COLO668 (cell line): Measurements from ENCODE around the gene TMEM171.

ENCODE experiments used
- DNase-seq: peaks from one replicate; lab custom pipeline; 2025; ENCODE audit not compliant: unreplicated experiment; lab: John Stamatoyannopoulos, UW

Gene TMEM171

DNA sequence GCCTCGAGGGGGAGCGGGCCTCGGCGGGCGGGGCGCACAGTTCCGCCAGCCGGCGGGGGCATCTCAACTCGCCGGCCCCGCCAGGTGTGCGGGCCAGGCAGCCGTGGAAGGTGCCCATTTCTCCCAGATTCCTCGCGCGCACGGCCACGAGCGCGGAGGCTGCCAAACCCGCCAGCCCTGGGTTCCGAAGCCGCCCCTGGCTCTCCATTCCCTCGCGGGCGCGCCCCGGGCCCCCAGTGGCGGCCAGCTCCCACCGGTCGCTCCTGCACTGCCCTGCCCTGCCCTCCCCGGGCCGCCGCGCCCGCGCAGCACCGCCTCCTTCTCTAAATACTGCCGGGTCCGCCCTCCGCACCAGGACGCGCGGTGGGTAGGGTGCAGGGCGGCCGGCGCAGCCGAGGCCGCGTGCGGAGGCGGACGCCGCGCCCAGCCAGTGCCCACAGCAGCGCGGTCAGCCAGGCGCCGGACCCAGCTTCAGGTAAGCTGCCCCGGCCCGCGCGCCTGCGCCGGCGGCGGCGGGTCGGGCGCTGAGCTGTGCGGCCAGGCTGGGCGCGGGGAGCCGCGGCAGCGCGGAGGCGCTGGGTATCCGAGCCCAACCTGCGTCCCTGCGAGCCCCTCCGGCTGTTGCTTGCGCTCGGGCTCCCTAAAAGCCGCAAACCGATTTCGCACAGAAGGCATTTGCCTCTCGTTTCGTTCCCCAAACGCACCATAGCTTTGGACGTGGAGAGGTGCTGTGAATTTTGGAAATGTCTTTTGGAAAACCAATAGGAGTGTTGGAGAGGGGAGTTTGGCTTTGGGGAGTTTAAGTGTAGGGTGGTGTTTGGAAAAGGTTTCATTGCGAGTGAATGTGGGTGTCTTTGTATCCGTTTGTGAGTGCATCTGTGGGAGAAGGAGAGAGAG is at the start of gene TMEM171:
TMEM171 (plus strand) TSS at position 354 of the 897 bp plus-strand sequence. CDS start 2,799 bp downstream, outside the sequence.
- peak; percentile 68 for DNase-seq

- no peak for DNase-seq
Observed at GRCh38 chr5:73081093-73081492, 39.3 kb upstream of the TMEM171 start.

DNA sequence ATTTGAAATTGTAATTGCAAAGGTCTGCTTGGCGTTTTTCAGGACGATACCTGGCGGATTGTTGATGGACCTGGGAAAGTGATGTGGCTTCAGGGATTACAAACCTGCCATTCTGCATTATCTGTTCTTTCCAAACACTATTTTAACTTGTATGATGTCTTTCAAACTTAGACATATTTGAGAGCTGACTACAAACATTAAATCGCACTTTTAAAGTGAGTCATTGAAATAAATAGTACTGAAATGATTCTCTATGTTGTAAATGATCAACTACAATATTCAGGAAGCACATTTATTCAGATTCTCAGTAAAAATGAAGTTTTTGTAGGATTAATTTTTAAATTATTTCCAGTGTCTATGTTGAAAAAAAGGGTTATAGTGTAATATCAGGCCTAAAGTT is 32.3 kb upstream of the TMEM171 start:
- DNase-seq: no peak

DNA sequence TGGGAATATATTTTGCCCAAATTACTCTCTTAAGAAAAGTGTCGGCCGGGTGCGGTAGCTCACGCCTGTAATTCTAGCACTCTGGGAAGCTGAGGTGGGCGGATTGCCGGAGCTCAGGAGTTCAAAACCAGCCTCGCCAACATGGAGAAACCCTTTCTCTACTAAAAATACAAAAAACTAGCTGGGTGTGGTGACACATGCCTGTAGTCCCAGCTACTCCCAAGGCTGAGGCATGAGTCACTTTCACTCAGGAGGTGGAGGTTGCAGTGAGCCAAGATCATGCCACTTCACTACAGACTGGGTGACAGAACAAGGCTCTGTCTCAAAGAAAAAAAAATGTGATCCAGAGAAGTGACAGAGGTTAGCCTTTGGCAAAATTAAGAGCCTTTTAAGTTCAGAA is 26.4 kb upstream of the TMEM171 start:
- no peak for DNase-seq

GRCh38 chr5:73094415-73094814 is 26.0 kb upstream of the TMEM171 start:
- DNase-seq: no peak

DNA sequence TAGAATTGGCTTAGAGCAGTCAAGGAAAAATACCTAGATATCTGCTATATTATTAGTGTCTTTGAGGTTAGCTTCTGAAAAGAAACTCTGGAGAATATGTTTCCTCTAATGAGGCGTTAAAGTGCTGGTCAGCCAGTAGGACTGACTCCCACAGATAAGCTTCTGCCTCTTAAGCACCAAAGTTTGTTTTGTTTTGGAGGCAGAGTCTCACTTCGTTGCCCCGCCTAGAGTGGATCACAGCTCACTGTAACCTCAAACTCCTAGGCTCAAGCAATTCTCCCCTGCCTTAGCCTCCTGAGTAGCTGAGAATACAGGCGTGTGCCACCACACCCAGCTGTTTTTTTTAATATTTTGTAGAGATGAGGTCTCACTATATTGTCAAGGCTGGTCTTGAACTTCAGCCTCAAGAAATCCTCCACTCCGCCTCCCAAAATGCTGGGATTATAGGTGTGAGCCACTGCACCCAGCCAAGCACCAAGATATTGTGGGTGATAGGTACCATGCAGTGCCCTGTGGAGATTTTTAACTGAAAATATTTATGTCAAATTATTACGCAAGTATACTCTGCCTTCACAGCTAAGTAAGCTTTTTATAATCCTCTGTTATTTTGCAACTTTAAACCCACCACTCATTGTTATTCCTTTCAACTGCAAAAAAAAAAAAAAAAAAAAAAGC is 24.7 kb upstream of the TMEM171 start:
- no peak for DNase-seq

DNA sequence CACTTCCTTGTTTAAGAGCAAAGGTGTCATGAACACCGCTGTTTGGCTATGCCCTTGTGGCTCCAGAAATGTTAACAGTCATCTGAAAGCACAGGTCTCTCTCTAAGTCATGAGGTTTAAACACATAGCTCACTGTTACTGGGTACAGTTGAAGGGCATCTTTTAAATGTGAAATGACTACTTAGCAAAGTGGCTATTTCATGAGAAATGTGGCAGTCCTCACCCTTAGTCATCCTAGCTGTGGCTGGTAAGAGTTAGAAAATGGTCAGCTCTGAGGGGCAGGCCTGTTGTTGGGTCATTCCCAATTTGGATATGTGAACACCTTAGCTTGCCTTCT is 24.2 kb upstream of the TMEM171 start:
- no peak for DNase-seq

DNA sequence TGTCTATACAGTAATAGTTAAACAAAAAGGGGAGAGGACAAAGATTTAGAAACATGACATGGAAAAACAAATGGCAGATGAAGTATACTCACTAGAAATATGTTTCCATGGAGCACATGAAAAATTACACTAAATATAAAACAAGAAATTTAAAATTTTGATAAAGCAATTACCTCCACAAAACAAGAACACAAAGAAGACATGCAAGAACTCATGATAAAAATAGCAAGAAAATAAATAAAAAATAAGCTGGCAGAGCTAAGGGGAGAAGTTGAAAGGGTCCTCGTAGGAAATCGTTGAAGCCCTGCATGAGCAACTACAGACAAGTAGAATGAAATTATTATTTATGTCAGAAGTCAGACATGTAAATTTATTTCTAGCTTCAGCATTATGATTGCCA is 22.6 kb upstream of the TMEM171 start:
- no peak for DNase-seq

DNA sequence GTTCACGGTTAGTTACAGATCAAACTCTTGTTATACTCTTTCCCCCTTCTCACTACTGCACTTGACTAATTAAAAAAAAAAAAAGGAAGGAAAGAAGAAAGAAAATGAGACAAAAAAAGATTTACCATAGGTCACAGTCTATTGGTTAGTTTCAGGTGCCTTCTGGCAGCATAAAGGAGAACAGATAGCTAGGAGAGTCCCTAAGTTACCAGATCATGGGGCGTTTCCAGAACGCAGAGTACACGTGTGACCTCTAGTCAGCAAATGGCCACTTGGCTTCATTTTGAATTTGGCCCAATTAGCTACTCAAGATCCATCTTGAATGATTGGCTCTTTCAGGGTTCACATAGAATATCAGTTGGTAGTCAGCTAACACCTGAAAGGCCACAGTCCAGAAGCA is 20.3 kb upstream of the TMEM171 start:
- DNase-seq: no peak

- DNase-seq: peak; percentile 64
Observed at GRCh38 chr5:73103870-73104299, 16.5 kb upstream of the TMEM171 start.

- no peak for DNase-seq
Observed at GRCh38 chr5:73104326-73104725, 16.0 kb upstream of the TMEM171 start.

GRCh38 chr5:73106335-73106734 is 14.0 kb upstream of the TMEM171 start:
- no peak for DNase-seq

GRCh38 chr5:73110190-73110589 is 10.2 kb upstream of the TMEM171 start:
- no peak for DNase-seq

DNA sequence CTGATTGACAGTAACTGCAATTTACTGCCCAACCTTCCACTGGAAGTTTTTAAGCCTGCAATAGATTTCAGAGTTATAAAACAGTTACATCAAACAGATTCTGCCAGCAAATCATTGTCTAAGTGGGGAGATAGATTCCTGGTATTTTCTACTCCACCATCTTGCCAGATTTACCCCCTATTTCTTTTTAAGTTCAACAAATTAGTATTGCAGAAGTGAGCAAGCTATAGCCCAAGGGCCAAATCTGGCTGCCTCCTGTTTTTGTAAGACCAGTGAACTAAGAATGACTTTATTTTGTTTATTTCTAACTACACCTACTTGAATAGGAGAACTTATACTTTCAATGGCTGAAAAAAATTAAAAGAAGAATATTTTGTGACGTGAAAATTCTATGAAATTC is 8.8 kb upstream of the TMEM171 start:
- no peak for DNase-seq

DNA sequence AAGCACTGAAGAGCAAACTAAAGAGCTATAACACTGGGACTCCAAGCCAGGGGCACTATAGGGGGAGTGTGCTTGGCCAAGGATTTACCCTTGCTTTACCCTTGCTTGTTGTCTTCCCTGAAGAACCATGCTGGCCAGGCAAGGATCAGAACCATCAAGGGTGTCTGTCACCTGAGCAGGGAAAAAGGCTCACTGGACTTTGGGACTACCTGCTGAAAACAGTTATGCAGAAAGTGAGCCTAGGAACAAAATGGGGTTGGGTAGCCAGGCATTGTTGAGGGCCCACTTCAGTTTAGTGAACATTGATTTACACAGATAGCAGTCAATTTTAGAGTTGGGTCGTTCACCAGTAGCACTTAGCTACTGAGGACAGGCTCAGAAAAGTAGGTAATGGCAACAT is 8.0 kb upstream of the TMEM171 start:
- no peak for DNase-seq

- DNase-seq: no peak
Observed at GRCh38 chr5:73114044-73114688, 6.2 kb upstream of the TMEM171 start.

- no peak for DNase-seq
Observed at GRCh38 chr5:73115399-73116051, 4.8 kb upstream of the TMEM171 start.

- no peak for DNase-seq
Observed at GRCh38 chr5:73116506-73116905, 3.9 kb upstream of the TMEM171 start.

DNA sequence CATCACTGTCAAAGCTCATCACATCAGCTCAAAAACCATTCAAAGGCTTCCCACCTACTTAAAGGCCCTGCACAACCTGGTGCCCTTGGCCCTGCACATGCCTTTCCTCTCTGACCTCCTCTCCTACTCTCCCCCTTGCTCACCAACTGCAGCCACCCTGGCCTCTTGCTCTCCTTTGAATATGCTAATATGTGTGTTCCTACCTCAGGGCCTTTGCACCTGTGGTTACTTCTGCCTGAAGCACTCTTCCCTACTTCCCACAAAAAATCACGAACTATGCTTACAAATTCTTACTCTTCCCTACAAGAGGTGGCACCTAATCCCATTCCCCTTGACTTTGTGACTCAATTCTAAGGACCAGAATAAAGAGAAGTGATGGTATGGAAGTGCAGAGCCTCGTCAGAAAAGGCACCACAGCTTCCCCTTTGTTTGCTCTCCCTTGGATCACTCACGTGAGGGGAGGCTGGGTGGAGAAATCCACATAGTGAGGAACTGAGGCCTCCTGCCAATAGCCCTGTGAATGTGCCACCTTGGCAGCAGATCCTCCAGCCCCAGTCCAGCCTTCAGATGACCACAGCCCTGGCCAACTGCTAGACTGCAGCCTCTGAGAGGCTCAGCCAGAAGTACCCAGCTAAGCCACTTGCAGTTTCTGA is 3.2 kb upstream of the TMEM171 start:
- DNase-seq: no peak

GRCh38 chr5:73118391-73118973 is 1.9 kb upstream of the TMEM171 start:
- DNase-seq: peak; percentile 67
